Renal pelvis (tissue), 12 donors: ENCODE results near the gene FANCD2. TPM values are rescaled to one million over a fixed set of nuclear protein-coding genes. Genes with fewer than 3 reads are reported as not detected.
"Not testable (repeated sequence)": the region's sequence is repeated elsewhere in the genome, so short reads cannot be mapped to it uniquely, and the experiment has no call there.

Experiments
- DNase-seq: peaks from one replicate; pipeline ENCODE4 v3.0.0-alpha.2; 2013
- long read RNA-seq, 16 experiments: transcript quantifications; one replicate each; lab custom pipeline, GENCODE V29; 2026
- polyA plus RNA-seq, 3 donors: library from polyadenylated mRNA; unstranded; fragments of 120-200 nt; gene quantifications; one replicate each; pipeline ENCODE4 v1.2.1, GENCODE V29; 2013; ENCODE audit not compliant: insufficient read length in 3 of 3

Gene FANCD2
- polyA plus RNA-seq: 10 to 100 TPM; 18.2 to 28.8 (median 26.8) TPM
- long read RNA-seq, donor 1, full-length matches to known transcripts: 1 of 1 reads
- long read RNA-seq, donor 1, partial matches to known transcripts: 0 of 1 reads
- long read RNA-seq, donor 1, other reads (novel, unspliced or antisense): 0 of 1 reads
- long read RNA-seq, donor 2, full-length matches to known transcripts: 1 of 1 reads
- long read RNA-seq, donor 2, partial matches to known transcripts: 0 of 1 reads
- long read RNA-seq, donor 2, other reads (novel, unspliced or antisense): 0 of 1 reads
- long read RNA-seq, donor 3: 0 reads
- long read RNA-seq, donor 4, partial matches to known transcripts: 5 of 18 reads
- long read RNA-seq, donor 4, other reads (novel, unspliced or antisense): 13 of 18 reads
- long read RNA-seq, donor 5: 0 reads
- long read RNA-seq, donor 6: 0 reads
- long read RNA-seq, donor 7: 0 reads
- long read RNA-seq, donor 8: 0 reads
- long read RNA-seq, donor 9: 0 reads
- long read RNA-seq, donor 10, partial matches to known transcripts: 0 of 2 reads
- long read RNA-seq, donor 10, other reads (novel, unspliced or antisense): 0 of 2 reads
- long read RNA-seq, donor 11: 0 reads
- long read RNA-seq, donor 12: 0 reads
- long read RNA-seq, donor 13: 0 reads
- long read RNA-seq, donor 14: 0 reads
- long read RNA-seq, donor 15: 0 reads
- long read RNA-seq, donor 16: 0 reads

GRCh38 chr3:10026084-10026890 lies at the start of gene FANCD2:
Gene FANCD2, plus strand, starts transcription at chr3:10026437. Its CDS starts 2,221 bp downstream, at chr3:10028658.
- peak; percentile 88 for DNase-seq

GRCh38 chr3:9976721-9977709 lies 49.2 kb upstream of the FANCD2 start:
- DNase-seq: no peak

- no peak for DNase-seq
Observed at GRCh38 chr3:9978710-9979305, 47.4 kb upstream of the FANCD2 start.

- no peak for DNase-seq
Observed at GRCh38 chr3:9980251-9980650, 46.0 kb upstream of the FANCD2 start.

GRCh38 chr3:9986230-9986725 lies 40.0 kb upstream of the FANCD2 start:
- DNase-seq: no peak

- DNase-seq: no peak
Observed at GRCh38 chr3:9994086-9994844, 32.0 kb upstream of the FANCD2 start.

GRCh38 chr3:10000686-10001085 lies 25.6 kb upstream of the FANCD2 start:
- no peak for DNase-seq

GRCh38 chr3:10002951-10003350 lies 23.3 kb upstream of the FANCD2 start:
- no peak for DNase-seq

- DNase-seq: no peak
Observed at GRCh38 chr3:10004506-10004905, 21.7 kb upstream of the FANCD2 start.

GRCh38 chr3:10004960-10005564 lies 21.2 kb upstream of the FANCD2 start:
- DNase-seq: no peak

GRCh38 chr3:10006048-10006761 lies 20.0 kb upstream of the FANCD2 start:
- DNase-seq: no peak

- no peak for DNase-seq
Observed at GRCh38 chr3:10006762-10007090, 19.5 kb upstream of the FANCD2 start.

- DNase-seq: no peak
Observed at GRCh38 chr3:10007126-10007782, 19.0 kb upstream of the FANCD2 start.

- DNase-seq: not testable (repeated sequence)
Observed at GRCh38 chr3:10008216-10008587, 18.0 kb upstream of the FANCD2 start.

GRCh38 chr3:10008588-10009344 lies 17.5 kb upstream of the FANCD2 start:
- peak; percentile 67 for DNase-seq

GRCh38 chr3:10010421-10010877 lies 15.8 kb upstream of the FANCD2 start:
- no peak for DNase-seq

GRCh38 chr3:10010878-10011465 lies 15.3 kb upstream of the FANCD2 start:
- DNase-seq: peak; percentile 91
